ENCODE data around the gene GSDME. TPM values are rescaled to one million over a fixed set of nuclear protein-coding genes. Genes with fewer than 3 reads are reported as not detected.

GSDME gene
- total and polyA plus RNA-seq, 10 of the 15 experiments (the other 5 are each of a cell fraction or from before 2014, with no cell fraction given): 23.7 to 245 (median 128) TPM

GRCh38 chr7:24763303-24763901, 6.1 kb upstream of the GSDME start:
- SMC1A ChIA-PET (ENCODE audit: uncharacterized antibody, unreplicated experiment): interaction anchor here (0.9 kb wide), 1 partner anchor 12 kb away, joined by 3 read pairs; no protein-coding TSS in a partner anchor
- RAD21 ChIA-PET (ENCODE audit: unreplicated experiment): no interaction called here
- peak; percentile 23 for FAIRE-seq

GRCh38 chr7:24762771-24763170, 5.5 kb upstream of the GSDME start:
- no TSS peak for BruUV-seq (replicated peaks)

More at GRCh38 chr7:24763303-24763901, 6.1 kb upstream of the GSDME start:
- H3K36me3 ChIP-seq (ENCODE audit: control insufficient read depth in 2 of 2, insufficient read depth in 2 of 2, low read length in 1 of 2): no peaks in the 10 kb centered on the region
- BruUV-seq (replicated peaks): no TSS peak
- peaks cover 2% of the 10 kb centered on the region for H3K9me3 ChIP-seq (replicated peaks; ENCODE audit: control insufficient read depth, insufficient read depth, low read length)
- ChIA-PET POLR2A (no interaction called here), CTCF (interaction anchor here (1.1 to 2.6 kb wide), 2 partner anchors 8 to 49 kb away, joined by 4 to 11 read pairs; no protein-coding TSS in a partner anchor)
- no peaks in the 10 kb centered on the region for H3K27me3 ChIP-seq (replicated peaks in 1 of 2; ENCODE audit: control insufficient read depth in 2 of 2, insufficient read depth in 2 of 2, low read length in 1 of 2)
- no peak overlapping the region for H3K27ac ChIP-seq (ENCODE audit: control insufficient read depth, insufficient read depth)
- peak overlapping the region; percentile 20; the same call in 1 of the 2 replicates for H3K4me2 ChIP-seq (ENCODE audit: control insufficient read depth, insufficient read depth)
- H3K4me1 ChIP-seq (ENCODE audit: control insufficient read depth, insufficient read depth, low read length): peaks cover 13% of the 10 kb centered on the region
- H4K20me1 ChIP-seq (ENCODE audit: control insufficient read depth, insufficient read depth): no peaks in the 10 kb centered on the region
- no peak for DNase-seq (ENCODE audit: low read depth, low spot score)
- no peak for ATAC-seq
- no peak overlapping the region for H2AFZ ChIP-seq (ENCODE audit: control insufficient read depth, low read depth, low read length)
- no peaks in the 10 kb centered on the region for H3K79me2 ChIP-seq (ENCODE audit: control insufficient read depth, insufficient read depth, low read length)
- intact Hi-C loops (cut with micrococcal nuclease; ENCODE audit: unreplicated experiment): no loop called here
- no peak overlapping the region for H3K4me3 ChIP-seq
- H3K9ac ChIP-seq (ENCODE audit: control insufficient read depth, insufficient read depth, low read length): no peak overlapping the region
- 83% methylated on average over 5 of the region's 5 CpGs for WGBS (ENCODE audit: insufficient coverage, insufficient replicate concordance, low lambda C conversion rate, missing lambda C conversion rate)
- in situ Hi-C loops (cut with MboI): no loop called here
- TF ChIP-seq RUNX3 (IDR thresholded peaks at IDR 0.05; ENCODE audit: low read length) (peak; percentile 50), NFIC (IDR thresholded peaks at IDR 0.05; ENCODE audit: low read depth, low read length) (0 out of 2 replicates have a peak, but pooled peaks have one; percentile 22), ZNF622 (IDR thresholded peaks at IDR 0.05) (no peak), EZH2 (IDR thresholded peaks at IDR 0.05; ENCODE audit: borderline replicate concordance, control insufficient read depth, low read depth, low read length) (no peak)

More at GRCh38 chr7:24762771-24763170, 5.5 kb upstream of the GSDME start:
- ATAC-seq (no peak), DNase-seq (ENCODE audit: low read depth, low spot score) (no peak), FAIRE-seq (no peak)
- peaks cover 3% of the 10 kb centered on the region; the same call in 1 of the 2 replicates for H3K79me2 ChIP-seq (ENCODE audit: control insufficient read depth, insufficient read depth, low read length)
- 0 out of 2 replicates have a peak overlapping the region, but pooled peaks have one; percentile 15 for H3K4me2 ChIP-seq (ENCODE audit: control insufficient read depth, insufficient read depth)
- no peaks in the 10 kb centered on the region for H4K20me1 ChIP-seq (ENCODE audit: control insufficient read depth, insufficient read depth)
- POLR2A ChIA-PET: no interaction called here
- H3K36me3 ChIP-seq (ENCODE audit: control insufficient read depth in 2 of 2, insufficient read depth in 2 of 2, low read length in 1 of 2): no peaks in the 10 kb centered on the region
- H3K9ac ChIP-seq (ENCODE audit: control insufficient read depth, insufficient read depth, low read length): no peak overlapping the region
- in situ Hi-C loops (cut with MboI): no loop called here
- H3K4me1 ChIP-seq (ENCODE audit: control insufficient read depth, insufficient read depth, low read length): peaks cover 15% of the 10 kb centered on the region
- no peak overlapping the region for H3K27ac ChIP-seq (ENCODE audit: control insufficient read depth, insufficient read depth)
- intact Hi-C loops (cut with micrococcal nuclease; ENCODE audit: unreplicated experiment): no loop called here
- CTCF ChIA-PET: no interaction called here
- H3K27me3 ChIP-seq (replicated peaks in 1 of 2; ENCODE audit: control insufficient read depth in 2 of 2, insufficient read depth in 2 of 2, low read length in 1 of 2): no peaks in the 10 kb centered on the region
- SMC1A ChIA-PET (ENCODE audit: uncharacterized antibody, unreplicated experiment): interaction anchor here (0.7 kb wide), 1 partner anchor 8 kb away, joined by 3 read pairs; no protein-coding TSS in a partner anchor
- H3K9me3 ChIP-seq (replicated peaks; ENCODE audit: control insufficient read depth, insufficient read depth, low read length): peaks cover 2% of the 10 kb centered on the region
- RAD21 ChIA-PET (ENCODE audit: unreplicated experiment): interaction anchor here (0.8 to 1.2 kb wide), 2 partner anchors 29 to 47 kb away, joined by 3 read pairs; no protein-coding TSS in a partner anchor
- WGBS (ENCODE audit: insufficient coverage, insufficient replicate concordance, low lambda C conversion rate, missing lambda C conversion rate): 77% methylated on average over 7 of the region's 7 CpGs
- no peak overlapping the region for H2AFZ ChIP-seq (ENCODE audit: control insufficient read depth, low read depth, low read length)
- TF ChIP-seq DPF2 (IDR thresholded peaks at IDR 0.05): no peak
- no peak for TF ChIP-seq RUNX3 (IDR thresholded peaks at IDR 0.05; ENCODE audit: low read length)
- TF ChIP-seq MYC (IDR thresholded peaks at IDR 0.05; ENCODE audit: insufficient read depth, insufficient read length, insufficient replicate concordance, low read length, severe bottlenecking): no peak
- no peak for TF ChIP-seq ZNF24 (IDR thresholded peaks at IDR 0.05)
- TF ChIP-seq ZNF274 (IDR thresholded peaks at IDR 0.05; ENCODE audit: insufficient read depth, insufficient read length): no peak
- no peak for TF ChIP-seq HSF1 (IDR thresholded peaks at IDR 0.05; ENCODE audit: low read depth, low read length)
- no peak overlapping the region for H3K4me3 ChIP-seq
